GM12878 (cell line): Measurements from ENCODE around the gene BAG1. TPM values are rescaled to one million over a fixed set of nuclear protein-coding genes. Genes with fewer than 3 reads are reported as not detected.
A peak's percentile ranks its signal among the peaks of the same experiment; 100 is the strongest.

Experiments used
- ATAC-seq: fragments of 200-7000 bp; cut with Tn5 transposase; 3 replicates; pipeline ENCODE4 v1.9.1; 2020; ENCODE audit warnings: mild to moderate bottlenecking, moderate library complexity
- BruUV-seq: library from RNA; stranded (reverse); fragments of 400-500 nt; replicated peaks from 2 replicates; lab custom pipeline; 2021; lab: Mats Ljungman, UMichigan
- CTCF ChIA-PET: fragments of 300-600 bp; sonication (Branson Sonifier 250); formaldehyde crosslinking; extraction: SDS; loops from one replicate; lab custom pipeline; 2021; ENCODE audit warnings: inconsistent platforms; lab: Yijun Ruan, JAX
- POLR2A ChIA-PET: fragments of 350-600 bp; formaldehyde crosslinking; extraction: SDS; loops from one replicate; lab custom pipeline; 2021; ENCODE audit warnings: inconsistent platforms; lab: Charles Lee
- RAD21 ChIA-PET: fragments of 300-600 bp; sonication (Branson Sonifier 250); formaldehyde crosslinking; loops from one replicate; lab custom pipeline; 2023; ENCODE audit warnings: antibody characterized with exemption; ENCODE audit not compliant: unreplicated experiment; lab: Charles Lee
- SMC1A ChIA-PET: fragments of 300-600 bp; sonication (Branson Sonifier 250); formaldehyde crosslinking; loops from one replicate; lab custom pipeline; 2023; ENCODE audit not compliant: unreplicated experiment, uncharacterized antibody; lab: Charles Lee
- DNase-seq: peaks from one replicate; pipeline ENCODE4 v3.0.0-alpha.2; 2011; ENCODE audit warnings: low read depth, low spot score
- FAIRE-seq: peaks from 3 replicates; lab custom pipeline; 2011; peaks lifted over from hg19 to GRCh38; lab: Jason Lieb, UNC
- H2AFZ ChIP-seq: 2 replicates; pipeline ENCODE4 v1.6.0; 2011; ENCODE audit warnings: low read depth, low read length, control low read depth; ENCODE audit not compliant: control insufficient read depth
- H3K27ac ChIP-seq: 2 replicates; pipeline ENCODE4 v1.5.1; 2011; ENCODE audit warnings: control low read depth; ENCODE audit not compliant: control insufficient read depth, insufficient read depth
- H3K27me3 ChIP-seq, 2 experiments: replicated peaks in 1 of 2; 2 replicates each; pipeline versions ENCODE4 v1.6.0 to v1.6.1; 2011; ENCODE audit warnings: low read length in 1 of 2; ENCODE audit not compliant: control insufficient read depth in 2 of 2, insufficient read depth in 2 of 2
- H3K36me3 ChIP-seq, 2 experiments: 2 replicates each; pipeline ENCODE4 v1.5.1; 2011; ENCODE audit warnings: low read length in 1 of 2; ENCODE audit not compliant: control insufficient read depth in 2 of 2, insufficient read depth in 2 of 2
- H3K4me1 ChIP-seq: 2 replicates; pipeline ENCODE4 v1.6.1; 2011; ENCODE audit warnings: mild to moderate bottlenecking, low read length, moderate library complexity, mixed read lengths; ENCODE audit not compliant: control insufficient read depth, insufficient read depth
- H3K4me2 ChIP-seq: 2 replicates; pipeline ENCODE4 v1.6.0; 2011; ENCODE audit warnings: control low read depth; ENCODE audit not compliant: control insufficient read depth, insufficient read depth
- H3K4me3 ChIP-seq: fragments of 200-600 bp; sonication (generic); 2 replicates; pipeline ENCODE4 v1.5.1; 2016
- H3K79me2 ChIP-seq: 2 replicates; pipeline ENCODE4 v1.6.0; 2011; ENCODE audit warnings: low read length; ENCODE audit not compliant: control insufficient read depth, insufficient read depth
- H3K9ac ChIP-seq: 2 replicates; pipeline ENCODE4 v1.8.0; 2011; ENCODE audit warnings: low read length, control low read depth, mixed read lengths; ENCODE audit not compliant: control insufficient read depth, insufficient read depth
- H3K9me3 ChIP-seq: replicated peaks from 3 replicates; pipeline ENCODE4 v1.5.1; 2011; ENCODE audit warnings: mild to moderate bottlenecking, low read length; ENCODE audit not compliant: control insufficient read depth, insufficient read depth
- H4K20me1 ChIP-seq: 2 replicates; pipeline ENCODE4 v1.6.0; 2011; ENCODE audit not compliant: control insufficient read depth, insufficient read depth
- CHD2 ChIP-seq: IDR thresholded peaks from 2 replicates; pipeline ENCODE4 v1.6.1; 2011; ENCODE audit warnings: low read depth, low read length, improper control_type of control experiment, borderline replicate concordance
- DPF2 ChIP-seq: fragments of 450-650 bp; IDR thresholded peaks from 2 replicates; pipeline ENCODE4 v1.6.1; 2017; ENCODE audit warnings: mild to moderate bottlenecking
- FOXM1 ChIP-seq: IDR thresholded peaks from 2 replicates; pipeline ENCODE4 v1.6.1; 2012; ENCODE audit warnings: low read depth, mild to moderate bottlenecking, inconsistent platforms, low read length, moderate library complexity
- IRF4 ChIP-seq: IDR thresholded peaks from 2 replicates; pipeline ENCODE4 v1.6.1; 2011; ENCODE audit warnings: low read depth, low read length
- KAT2A ChIP-seq: conservative IDR thresholded peaks from 2 replicates; pipeline ENCODE4 v1.6.1; 2011; ENCODE audit warnings: low read depth, low read length; ENCODE audit not compliant: control insufficient read depth
- MTA2 ChIP-seq: fragments of 450-650 bp; IDR thresholded peaks from 2 replicates; pipeline ENCODE4 v1.6.1; 2016; ENCODE audit warnings: low read depth, mild to moderate bottlenecking, moderate library complexity
- NBN ChIP-seq: fragments of 450-650 bp; IDR thresholded peaks from 2 replicates; pipeline ENCODE4 v1.6.1; 2016
- SPI1 ChIP-seq: IDR thresholded peaks from 2 replicates; pipeline ENCODE4 v1.6.1; 2011; ENCODE audit warnings: low read depth, mild to moderate bottlenecking, low read length, moderate library complexity, borderline replicate concordance; ENCODE audit not compliant: insufficient read depth
- STAT1 ChIP-seq: fragments of 450-650 bp; conservative IDR thresholded peaks from 2 replicates; pipeline ENCODE4 v1.6.1; 2014; ENCODE audit warnings: antibody characterized with exemption, mild to moderate bottlenecking
- TARDBP ChIP-seq: IDR thresholded peaks from 2 replicates; pipeline ENCODE4 v1.6.1; 2016; ENCODE audit warnings: borderline replicate concordance
- TCF12 ChIP-seq: IDR thresholded peaks from 2 replicates; pipeline ENCODE4 v1.6.1; 2011; ENCODE audit warnings: low read depth, mild to moderate bottlenecking, low read length
- ZBED1 ChIP-seq: IDR thresholded peaks from 2 replicates; pipeline ENCODE4 v1.6.1; 2016; ENCODE audit warnings: borderline replicate concordance
- WGBS: methylation state at CpG from one replicate; pipeline ENCODE4 v1.1.6; 2016; ENCODE audit warnings: low lambda C conversion rate; ENCODE audit not compliant: insufficient replicate concordance, insufficient coverage; ENCODE audit errors: missing lambda C conversion rate; 5-methylcytosine and 5-hydroxymethylcytosine counted together
- in situ Hi-C: fragments of 300-500 bp; cut with MboI; formaldehyde crosslinking; loops from 9 replicates; pipeline ENCODE4 v1.14.3; 2018; ENCODE audit warnings: mixed read lengths
- intact Hi-C: fragments of 100-400 bp; cut with micrococcal nuclease; formaldehyde crosslinking; loops from one replicate; pipeline ENCODE4 v1.14.2; 2022; ENCODE audit not compliant: unreplicated experiment
- polyA plus RNA-seq, 11 experiments: library from polyadenylated mRNA; depleted of rRNA in 4 of 11; unstranded in 6 of 11; stranded (reverse) in 5 of 11; fragments of >200 nt; fragmentation: Nextera tagmentation in 4 of 11; fragmentation: Illumina TruSeq in 1 of 11; extraction: Ambion mirVana in 4 of 11; extraction: Trizol in 1 of 11; gene quantifications; 1 replicate in 1 of 11; 2 replicates in 10 of 11; pipeline versions ENCODE4 v1.2.1 to v1.2.3, GENCODE V29; 2011 to 2016; ENCODE audit warnings: inconsistent platforms in 2 of 11, missing spikeins in 2 of 11, low read depth in 1 of 11
- total RNA-seq, 4 experiments: library from RNA; depleted of rRNA in 3 of 4; stranded (reverse); fragments of >200 nt in 3 of 4; fragmentation: Illumina TruSeq in 1 of 4; extraction: Trizol in 1 of 4; gene quantifications; 2 replicates each; pipeline versions ENCODE4 v1.2.1 to v1.2.3, GENCODE V29; 2013 to 2021
- TF ChIP-seq, protein P1 (sequence below): fragments of 450-650 bp; IDR thresholded peaks from 2 replicates; pipeline ENCODE4 v1.6.1; 2017; ENCODE audit warnings: mild to moderate bottlenecking
- TF ChIP-seq, protein P2 (sequence below): fragments of 450-650 bp; formaldehyde crosslinking; IDR thresholded peaks from 2 replicates; pipeline ENCODE4 v1.5.0; 2022; ENCODE audit warnings: mild to moderate bottlenecking, missing genetic modification characterization

BAG1 gene
- total and polyA plus RNA-seq, 10 of the 15 experiments (the other 5 are each of a cell fraction or from before 2014, with no cell fraction given) = 11.6 to 135 (median 68.9) TPM

DNA sequence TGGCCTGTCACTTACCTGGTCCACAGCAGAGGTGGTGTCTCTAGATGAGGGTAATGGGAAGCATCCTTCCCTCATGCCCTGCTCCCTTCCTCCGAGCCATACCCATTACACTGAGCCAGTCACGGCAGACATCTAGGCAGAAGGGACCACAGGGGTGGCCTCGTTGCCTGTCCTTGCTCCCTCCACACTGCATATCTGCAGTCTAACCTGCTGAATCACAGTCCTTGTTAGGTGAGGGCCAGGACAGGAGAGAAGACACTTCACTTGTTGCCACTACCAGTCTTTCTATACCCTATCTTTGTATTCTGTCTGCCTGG, 43.0 kb downstream of the BAG1 start:
- ATAC-seq = no peak
- H3K4me1 ChIP-seq = peaks cover 25% of the 10 kb centered on the region
- ChIA-PET POLR2A (no interaction called here), RAD21 (no interaction called here), SMC1A (no interaction called here)
- no peak overlapping the region for H3K4me3 ChIP-seq
- H3K9ac ChIP-seq = no peak overlapping the region; the same call in 1 of the 2 replicates
- peak overlapping the region; percentile 20 for H2AFZ ChIP-seq
- FAIRE-seq = no peak
- H4K20me1 ChIP-seq = no peaks in the 10 kb centered on the region
- DNase-seq = no peak
- H3K79me2 ChIP-seq = no peaks in the 10 kb centered on the region
- H3K27me3 ChIP-seq = no peaks in the 10 kb centered on the region
- H3K9me3 ChIP-seq = no peaks in the 10 kb centered on the region
- no peaks in the 10 kb centered on the region for H3K36me3 ChIP-seq
- in situ Hi-C loops = loop anchor here (5.0 kb wide), 1 partner anchor 139 kb away; no protein-coding TSS in a partner anchor
- TF ChIP-seq SPI1 (no peak), ZBED1 (no peak), TARDBP (no peak), TCF12 (no peak), CHD2 (no peak), STAT1 (no peak), DPF2 (no peak), MTA2 (no peak), FOXM1 (no peak), KAT2A (no peak), IRF4 (no peak), NBN (no peak)
- TF ChIP-seq, protein P1, sequence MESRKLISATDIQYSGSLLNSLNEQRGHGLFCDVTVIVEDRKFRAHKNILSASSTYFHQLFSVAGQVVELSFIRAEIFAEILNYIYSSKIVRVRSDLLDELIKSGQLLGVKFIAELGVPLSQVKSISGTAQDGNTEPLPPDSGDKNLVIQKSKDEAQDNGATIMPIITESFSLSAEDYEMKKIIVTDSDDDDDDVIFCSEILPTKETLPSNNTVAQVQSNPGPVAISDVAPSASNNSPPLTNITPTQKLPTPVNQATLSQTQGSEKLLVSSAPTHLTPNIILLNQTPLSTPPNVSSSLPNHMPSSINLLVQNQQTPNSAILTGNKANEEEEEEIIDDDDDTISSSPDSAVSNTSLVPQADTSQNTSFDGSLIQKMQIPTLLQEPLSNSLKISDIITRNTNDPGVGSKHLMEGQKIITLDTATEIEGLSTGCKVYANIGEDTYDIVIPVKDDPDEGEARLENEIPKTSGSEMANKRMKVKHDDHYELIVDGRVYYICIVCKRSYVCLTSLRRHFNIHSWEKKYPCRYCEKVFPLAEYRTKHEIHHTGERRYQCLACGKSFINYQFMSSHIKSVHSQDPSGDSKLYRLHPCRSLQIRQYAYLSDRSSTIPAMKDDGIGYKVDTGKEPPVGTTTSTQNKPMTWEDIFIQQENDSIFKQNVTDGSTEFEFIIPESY = no peak
- TF ChIP-seq, protein P2, sequence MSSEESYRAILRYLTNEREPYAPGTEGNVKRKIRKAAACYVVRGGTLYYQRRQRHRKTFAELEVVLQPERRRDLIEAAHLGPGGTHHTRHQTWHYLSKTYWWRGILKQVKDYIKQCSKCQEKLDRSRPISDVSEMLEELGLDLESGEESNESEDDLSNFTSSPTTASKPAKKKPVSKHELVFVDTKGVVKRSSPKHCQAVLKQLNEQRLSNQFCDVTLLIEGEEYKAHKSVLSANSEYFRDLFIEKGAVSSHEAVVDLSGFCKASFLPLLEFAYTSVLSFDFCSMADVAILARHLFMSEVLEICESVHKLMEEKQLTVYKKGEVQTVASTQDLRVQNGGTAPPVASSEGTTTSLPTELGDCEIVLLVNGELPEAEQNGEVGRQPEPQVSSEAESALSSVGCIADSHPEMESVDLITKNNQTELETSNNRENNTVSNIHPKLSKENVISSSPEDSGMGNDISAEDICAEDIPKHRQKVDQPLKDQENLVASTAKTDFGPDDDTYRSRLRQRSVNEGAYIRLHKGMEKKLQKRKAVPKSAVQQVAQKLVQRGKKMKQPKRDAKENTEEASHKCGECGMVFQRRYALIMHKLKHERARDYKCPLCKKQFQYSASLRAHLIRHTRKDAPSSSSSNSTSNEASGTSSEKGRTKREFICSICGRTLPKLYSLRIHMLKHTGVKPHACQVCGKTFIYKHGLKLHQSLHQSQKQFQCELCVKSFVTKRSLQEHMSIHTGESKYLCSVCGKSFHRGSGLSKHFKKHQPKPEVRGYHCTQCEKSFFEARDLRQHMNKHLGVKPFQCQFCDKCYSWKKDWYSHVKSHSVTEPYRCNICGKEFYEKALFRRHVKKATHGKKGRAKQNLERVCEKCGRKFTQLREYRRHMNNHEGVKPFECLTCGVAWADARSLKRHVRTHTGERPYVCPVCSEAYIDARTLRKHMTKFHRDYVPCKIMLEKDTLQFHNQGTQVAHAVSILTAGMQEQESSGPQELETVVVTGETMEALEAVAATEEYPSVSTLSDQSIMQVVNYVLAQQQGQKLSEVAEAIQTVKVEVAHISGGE (CRISPR knock-in tag) = no peak
- TF ChIP-seq, all 136 proteins: peak for 0
- peak overlapping the region; percentile 56 for H3K4me2 ChIP-seq
- intact Hi-C loops = no loop called here
- CTCF ChIA-PET = interaction anchor here (6.0 kb wide), 1 partner anchor 53 kb away, joined by 44 read pairs; the partner anchor contains the start of gene B4GALT1
- H3K27ac ChIP-seq = no peak overlapping the region
- BruUV-seq = no TSS peak
- 75% methylated on average over 3 of the region's 3 CpGs for WGBS
